Stimulated activated CD4-positive, alpha-beta T cell treated with anti-CD3 and anti-CD28 coated beads, Interleukin-12 subunit alpha, Interleukin-12 subunit beta, amount 100 ng/mL, for 4 hours (primary cell): ENCODE results near the gene RPIA.
"Not testable (repeated sequence)": the region's sequence is repeated elsewhere in the genome, so short reads cannot be mapped to it uniquely, and the experiment has no call there.

ENCODE experiments used
- DNase-seq: peaks from one replicate; pipeline ENCODE4 v3.0.0-alpha.2; 2020

Gene RPIA

DNA sequence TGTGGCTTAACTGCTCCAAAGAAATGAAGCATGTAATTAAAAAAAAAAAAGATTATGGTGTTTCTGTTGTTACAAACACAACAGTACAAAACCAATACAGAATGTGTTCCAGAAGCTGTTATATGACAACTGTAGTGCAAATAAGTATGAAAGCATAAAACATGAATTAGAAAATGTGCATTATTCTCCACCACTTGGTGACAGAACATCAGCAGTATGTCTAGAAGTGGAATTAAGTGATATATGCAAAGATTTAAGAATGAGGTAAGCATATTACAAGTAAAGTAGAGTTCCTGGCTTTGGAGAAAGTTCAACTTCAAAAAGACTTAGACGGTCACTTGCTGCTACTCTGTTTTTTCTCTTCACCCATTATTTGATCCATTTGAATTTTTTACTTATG is 105.0 kb downstream of the RPIA start:
- not testable (repeated sequence) for DNase-seq

DNA sequence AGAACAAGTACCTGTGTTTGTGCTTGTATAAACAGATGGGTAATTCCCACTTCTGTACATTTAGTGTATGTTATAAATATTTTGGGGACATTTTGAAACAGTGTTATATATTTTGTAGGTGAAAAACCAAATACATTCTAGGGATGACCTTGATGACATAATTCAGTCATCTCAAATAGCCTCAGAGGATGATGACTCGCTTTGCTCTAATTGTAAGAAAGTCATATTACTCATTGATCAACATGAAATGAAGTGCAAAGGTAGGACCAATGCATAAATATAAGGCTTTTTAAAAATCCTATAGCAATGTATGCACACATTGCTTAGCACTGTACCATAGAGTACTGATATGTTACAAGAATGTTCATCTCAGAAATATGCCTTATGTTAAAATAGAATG is 105.7 kb downstream of the RPIA start:
- DNase-seq: not testable (repeated sequence)
